HepG2 (cell line): ENCODE measurements around the gene SLC16A5. TPM values are rescaled to one million over a fixed set of nuclear protein-coding genes. Genes with fewer than 3 reads are reported as not detected.

Experiments
- FOXK2 ChIP-seq: fragments of 450-650 bp; IDR thresholded peaks from 2 replicates; pipeline ENCODE4 v1.6.1; 2016
- KMT2B ChIP-seq: IDR thresholded peaks from 2 replicates; pipeline ENCODE4 v1.6.1; 2016; ENCODE audit warnings: missing genetic modification reagents, missing compliant biosample characterization
- NBN ChIP-seq: fragments of 450-650 bp; conservative IDR thresholded peaks from 2 replicates; pipeline ENCODE4 v1.6.1; 2017
- SUZ12 ChIP-seq: fragments of 150-350 bp; IDR thresholded peaks from 2 replicates; pipeline ENCODE4 v1.6.1; 2014; ENCODE audit warnings: low read depth, low read length
- ZBTB38 ChIP-seq: sonication (generic); formaldehyde crosslinking; IDR thresholded peaks from 2 replicates; pipeline ENCODE4 v1.5.1; 2020; ENCODE audit warnings: mild to moderate bottlenecking, missing genetic modification reagents
- ZBTB7A ChIP-seq: sonication (generic); formaldehyde crosslinking; IDR thresholded peaks from 2 replicates; pipeline ENCODE4 v1.8.0; 2022; ENCODE audit warnings: mild to moderate bottlenecking, missing genetic modification reagents
- ZFY ChIP-seq: sonication (generic); formaldehyde crosslinking; IDR thresholded peaks from 2 replicates; pipeline ENCODE4 v1.4.0; 2020; ENCODE audit warnings: missing genetic modification reagents
- ZMYM3 ChIP-seq: sonication (generic); formaldehyde crosslinking; IDR thresholded peaks from 2 replicates; pipeline ENCODE4 v1.5.1; 2020; ENCODE audit warnings: mild to moderate bottlenecking, missing genetic modification reagents
- ZNF232 ChIP-seq: sonication (generic); formaldehyde crosslinking; IDR thresholded peaks from 2 replicates; pipeline ENCODE4 v1.4.0; 2020; ENCODE audit warnings: missing genetic modification reagents, borderline replicate concordance
- ZNF256 ChIP-seq: sonication (generic); formaldehyde crosslinking; conservative IDR thresholded peaks from 2 replicates; pipeline ENCODE4 v1.4.0; 2020; ENCODE audit warnings: missing genetic modification reagents
- ZNF441 ChIP-seq: sonication (generic); formaldehyde crosslinking; IDR thresholded peaks from 2 replicates; pipeline ENCODE4 v1.7.0; 2021; ENCODE audit warnings: missing genetic modification reagents, borderline replicate concordance
- ZNF652 ChIP-seq: IDR thresholded peaks from 2 replicates; pipeline ENCODE4 v1.6.1; 2016; ENCODE audit warnings: low read depth, borderline replicate concordance
- ZNF709 ChIP-seq: sonication (generic); formaldehyde crosslinking; IDR thresholded peaks from 2 replicates; pipeline ENCODE4 v1.5.0; 2020; ENCODE audit warnings: mild to moderate bottlenecking, missing genetic modification reagents
- polyA plus RNA-seq, 8 experiments: library from polyadenylated mRNA; depleted of rRNA in 3 of 8; stranded (reverse) in 7 of 8; unstranded in 1 of 8; fragments of >200 nt; fragmentation: Illumina TruSeq in 4 of 8; extraction: Trizol in 4 of 8; gene quantifications; 2 replicates each; pipeline versions ENCODE4 v1.2.1 to v1.2.3, GENCODE V29; 2011 to 2016; ENCODE audit warnings: low read depth in 4 of 8, missing spikeins in 1 of 8, mixed read lengths in 1 of 8; ENCODE audit not compliant: insufficient read depth in 1 of 8
- total RNA-seq, 5 experiments: library from RNA; depleted of rRNA; stranded (reverse); fragments of >200 nt; fragmentation: Illumina TruSeq; extraction: Trizol; gene quantifications; 2 replicates each; pipeline ENCODE4 v1.2.3, GENCODE V29; 2016; ENCODE audit warnings: low read depth in 1 of 5
- TF ChIP-seq, protein P1 (sequence below): IDR thresholded peaks from 2 replicates; pipeline ENCODE4 v1.6.1; 2016; ENCODE audit warnings: missing compliant biosample characterization, missing genetic modification reagents, borderline replicate concordance
- TF ChIP-seq, protein P2 (sequence below): sonication (generic); formaldehyde crosslinking; IDR thresholded peaks from 2 replicates; pipeline ENCODE4 v1.4.0; 2020; ENCODE audit warnings: missing genetic modification reagents
- TF ChIP-seq, protein P3 (sequence below): sonication (generic); formaldehyde crosslinking; IDR thresholded peaks from 2 replicates; pipeline ENCODE4 v1.4.0; 2020; ENCODE audit warnings: missing genetic modification reagents
- TF ChIP-seq, protein P4 (sequence below), 2 experiments: sonication (generic) in 1 of 2; formaldehyde crosslinking in 1 of 2; IDR thresholded peaks; 2 replicates each; pipeline versions ENCODE4 v1.4.0 to v1.6.1; 2018 to 2020; ENCODE audit warnings: missing genetic modification reagents in 2 of 2, borderline replicate concordance in 1 of 2, low read depth in 1 of 2, mild to moderate bottlenecking in 1 of 2, missing biosample characterization in 1 of 2
- TF ChIP-seq, protein P5 (sequence below): sonication (generic); formaldehyde crosslinking; IDR thresholded peaks from 2 replicates; pipeline ENCODE4 v1.4.0; 2020; ENCODE audit warnings: missing genetic modification reagents, low read depth, mild to moderate bottlenecking, borderline replicate concordance
- TF ChIP-seq, protein P6 (sequence below): sonication (generic); formaldehyde crosslinking; IDR thresholded peaks from 2 replicates; pipeline ENCODE4 v1.5.0; 2020; ENCODE audit warnings: mild to moderate bottlenecking, missing genetic modification reagents

Gene SLC16A5
- total and polyA plus RNA-seq, 2 of the 13 experiments (the other 11 are each of a cell fraction or from before 2014, with no cell fraction given), result 0.69 to 5.6 TPM

DNA sequence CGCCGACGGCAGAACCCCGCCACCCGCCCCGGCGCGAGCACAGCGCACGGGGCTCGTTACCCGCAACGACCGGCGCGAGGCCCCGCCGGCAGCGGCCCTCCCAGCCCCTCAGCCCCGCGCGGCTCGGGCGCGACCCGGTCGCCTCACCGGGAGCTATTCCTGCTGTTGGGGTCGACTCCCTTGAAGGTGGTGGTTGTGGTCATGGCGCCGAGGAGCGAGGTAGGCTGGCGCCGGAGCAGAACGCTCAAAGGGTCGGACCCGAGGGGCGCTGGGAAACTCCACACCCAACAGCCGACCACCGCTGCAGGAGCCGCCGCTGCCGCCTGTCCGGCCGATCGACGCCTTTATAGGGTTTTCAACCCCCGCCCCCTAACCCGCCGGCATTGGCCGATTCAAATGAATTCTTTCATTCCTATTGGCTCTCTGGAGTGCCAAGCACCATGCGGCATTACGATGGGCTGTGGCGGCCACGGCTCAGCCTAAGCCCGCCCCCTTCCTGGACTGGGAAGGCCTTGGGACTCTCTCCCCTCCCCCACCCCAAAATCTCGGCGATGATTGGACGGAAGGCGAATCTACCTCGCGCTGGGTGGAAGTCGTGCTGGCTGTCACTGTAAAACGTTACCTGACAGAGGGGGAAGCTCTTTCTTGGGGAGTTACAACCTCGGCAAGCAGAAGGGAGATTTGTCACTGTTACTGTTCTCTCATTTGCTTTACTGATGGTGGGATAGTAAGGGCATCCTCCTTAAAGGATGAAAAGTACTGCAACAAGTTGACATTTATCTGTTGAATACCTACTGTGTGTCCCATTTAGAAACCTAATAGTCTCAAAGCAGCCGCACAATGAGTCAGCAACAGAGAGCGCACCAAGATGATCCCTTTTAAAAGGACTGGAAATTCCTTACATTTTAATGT, 66.7 kb downstream of the SLC16A5 start, which contains the start of gene JPT1 (continued):
- TF ChIP-seq, protein P1, sequence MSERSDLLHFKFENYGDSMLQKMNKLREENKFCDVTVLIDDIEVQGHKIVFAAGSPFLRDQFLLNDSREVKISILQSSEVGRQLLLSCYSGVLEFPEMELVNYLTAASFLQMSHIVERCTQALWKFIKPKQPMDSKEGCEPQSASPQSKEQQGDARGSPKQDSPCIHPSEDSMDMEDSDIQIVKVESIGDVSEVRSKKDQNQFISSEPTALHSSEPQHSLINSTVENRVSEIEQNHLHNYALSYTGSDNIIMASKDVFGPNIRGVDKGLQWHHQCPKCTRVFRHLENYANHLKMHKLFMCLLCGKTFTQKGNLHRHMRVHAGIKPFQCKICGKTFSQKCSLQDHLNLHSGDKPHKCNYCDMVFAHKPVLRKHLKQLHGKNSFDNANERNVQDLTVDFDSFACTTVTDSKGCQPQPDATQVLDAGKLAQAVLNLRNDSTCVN (CRISPR knock-in tag), result peak; percentile 88
- TF ChIP-seq, protein P2, sequence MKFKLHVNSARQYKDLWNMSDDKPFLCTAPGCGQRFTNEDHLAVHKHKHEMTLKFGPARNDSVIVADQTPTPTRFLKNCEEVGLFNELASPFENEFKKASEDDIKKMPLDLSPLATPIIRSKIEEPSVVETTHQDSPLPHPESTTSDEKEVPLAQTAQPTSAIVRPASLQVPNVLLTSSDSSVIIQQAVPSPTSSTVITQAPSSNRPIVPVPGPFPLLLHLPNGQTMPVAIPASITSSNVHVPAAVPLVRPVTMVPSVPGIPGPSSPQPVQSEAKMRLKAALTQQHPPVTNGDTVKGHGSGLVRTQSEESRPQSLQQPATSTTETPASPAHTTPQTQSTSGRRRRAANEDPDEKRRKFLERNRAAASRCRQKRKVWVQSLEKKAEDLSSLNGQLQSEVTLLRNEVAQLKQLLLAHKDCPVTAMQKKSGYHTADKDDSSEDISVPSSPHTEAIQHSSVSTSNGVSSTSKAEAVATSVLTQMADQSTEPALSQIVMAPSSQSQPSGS, result peak; percentile 58
- TF ChIP-seq, protein P3, sequence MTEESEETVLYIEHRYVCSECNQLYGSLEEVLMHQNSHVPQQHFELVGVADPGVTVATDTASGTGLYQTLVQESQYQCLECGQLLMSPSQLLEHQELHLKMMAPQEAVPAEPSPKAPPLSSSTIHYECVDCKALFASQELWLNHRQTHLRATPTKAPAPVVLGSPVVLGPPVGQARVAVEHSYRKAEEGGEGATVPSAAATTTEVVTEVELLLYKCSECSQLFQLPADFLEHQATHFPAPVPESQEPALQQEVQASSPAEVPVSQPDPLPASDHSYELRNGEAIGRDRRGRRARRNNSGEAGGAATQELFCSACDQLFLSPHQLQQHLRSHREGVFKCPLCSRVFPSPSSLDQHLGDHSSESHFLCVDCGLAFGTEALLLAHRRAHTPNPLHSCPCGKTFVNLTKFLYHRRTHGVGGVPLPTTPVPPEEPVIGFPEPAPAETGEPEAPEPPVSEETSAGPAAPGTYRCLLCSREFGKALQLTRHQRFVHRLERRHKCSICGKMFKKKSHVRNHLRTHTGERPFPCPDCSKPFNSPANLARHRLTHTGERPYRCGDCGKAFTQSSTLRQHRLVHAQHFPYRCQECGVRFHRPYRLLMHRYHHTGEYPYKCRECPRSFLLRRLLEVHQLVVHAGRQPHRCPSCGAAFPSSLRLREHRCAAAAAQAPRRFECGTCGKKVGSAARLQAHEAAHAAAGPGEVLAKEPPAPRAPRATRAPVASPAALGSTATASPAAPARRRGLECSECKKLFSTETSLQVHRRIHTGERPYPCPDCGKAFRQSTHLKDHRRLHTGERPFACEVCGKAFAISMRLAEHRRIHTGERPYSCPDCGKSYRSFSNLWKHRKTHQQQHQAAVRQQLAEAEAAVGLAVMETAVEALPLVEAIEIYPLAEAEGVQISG (CRISPR knock-in tag), result peak; percentile 78; the same call in 1 of the 2 replicates
- TF ChIP-seq ZBTB7A (CRISPR knock-in tag) (no peak), FOXK2 (peak; percentile 29; the same call in 1 of the 2 replicates), ZFY (CRISPR knock-in tag) (peak; percentile 97), ZNF256 (CRISPR knock-in tag) (no peak), ZNF652 (CRISPR knock-in tag) (no peak), NBN (no peak), KMT2B (CRISPR knock-in tag) (peak; percentile 85), ZNF709 (CRISPR knock-in tag) (peak; percentile 90; the same call in 1 of the 2 replicates), ZBTB38 (CRISPR knock-in tag) (no peak; the same call in none of the 2 replicates), ZNF441 (CRISPR knock-in tag) (peak; percentile 40), ZNF232 (CRISPR knock-in tag) (peak; percentile 47; the same call in 1 of the 2 replicates), SUZ12 (no peak), ZMYM3 (CRISPR knock-in tag) (no peak)
- TF ChIP-seq, protein P4, sequence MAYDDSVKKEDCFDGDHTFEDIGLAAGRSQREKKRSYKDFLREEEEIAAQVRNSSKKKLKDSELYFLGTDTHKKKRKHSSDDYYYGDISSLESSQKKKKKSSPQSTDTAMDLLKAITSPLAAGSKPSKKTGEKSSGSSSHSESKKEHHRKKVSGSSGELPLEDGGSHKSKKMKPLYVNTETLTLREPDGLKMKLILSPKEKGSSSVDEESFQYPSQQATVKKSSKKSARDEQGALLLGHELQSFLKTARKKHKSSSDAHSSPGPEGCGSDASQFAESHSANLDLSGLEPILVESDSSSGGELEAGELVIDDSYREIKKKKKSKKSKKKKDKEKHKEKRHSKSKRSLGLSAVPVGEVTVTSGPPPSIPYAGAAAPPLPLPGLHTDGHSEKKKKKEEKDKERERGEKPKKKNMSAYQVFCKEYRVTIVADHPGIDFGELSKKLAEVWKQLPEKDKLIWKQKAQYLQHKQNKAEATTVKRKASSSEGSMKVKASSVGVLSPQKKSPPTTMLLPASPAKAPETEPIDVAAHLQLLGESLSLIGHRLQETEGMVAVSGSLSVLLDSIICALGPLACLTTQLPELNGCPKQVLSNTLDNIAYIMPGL (CRISPR knock-in tag; IDR thresholded peaks at IDR 0.05; ENCODE audit: borderline replicate concordance in 1 of 2, low read depth in 1 of 2), result peak in 1 of 2 experiments; percentile 77; a peak in 3 of 4 replicates
- TF ChIP-seq, protein P5, sequence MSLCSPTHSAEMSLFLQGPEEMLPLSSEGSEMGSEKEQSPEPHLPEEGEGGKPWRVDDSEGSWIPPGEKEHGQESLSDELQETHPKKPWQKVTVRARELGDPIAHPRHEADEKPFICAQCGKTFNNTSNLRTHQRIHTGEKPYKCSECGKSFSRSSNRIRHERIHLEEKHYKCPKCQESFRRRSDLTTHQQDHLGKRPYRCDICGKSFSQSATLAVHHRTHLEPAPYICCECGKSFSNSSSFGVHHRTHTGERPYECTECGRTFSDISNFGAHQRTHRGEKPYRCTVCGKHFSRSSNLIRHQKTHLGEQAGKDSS (CRISPR knock-in tag), result peak; percentile 69; the same call in 1 of the 2 replicates
- TF ChIP-seq, protein P6, sequence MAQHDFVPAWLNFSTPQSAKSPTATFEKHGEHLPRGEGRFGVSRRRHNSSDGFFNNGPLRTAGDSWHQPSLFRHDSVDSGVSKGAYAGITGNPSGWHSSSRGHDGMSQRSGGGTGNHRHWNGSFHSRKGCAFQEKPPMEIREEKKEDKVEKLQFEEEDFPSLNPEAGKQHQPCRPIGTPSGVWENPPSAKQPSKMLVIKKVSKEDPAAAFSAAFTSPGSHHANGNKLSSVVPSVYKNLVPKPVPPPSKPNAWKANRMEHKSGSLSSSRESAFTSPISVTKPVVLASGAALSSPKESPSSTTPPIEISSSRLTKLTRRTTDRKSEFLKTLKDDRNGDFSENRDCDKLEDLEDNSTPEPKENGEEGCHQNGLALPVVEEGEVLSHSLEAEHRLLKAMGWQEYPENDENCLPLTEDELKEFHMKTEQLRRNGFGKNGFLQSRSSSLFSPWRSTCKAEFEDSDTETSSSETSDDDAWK (CRISPR knock-in tag), result no peak
